ENCODE data around the gene IGF1.

IGF1 gene

GRCh38 chr12:102410511-102410910 is 69.9 kb downstream of the IGF1 start:
- Histone ChIP-seq H3K27me3 (replicated peaks) (no peaks in the 10 kb centered on the region), H3K4me3 (ENCODE audit: low read depth, low read length) (no peak overlapping the region), H3K27ac (no peak overlapping the region), H3K36me3 (replicated peaks) (no peaks in the 10 kb centered on the region)
- TF ChIP-seq CTCF (IDR thresholded peaks at IDR 0.05; ENCODE audit: low read depth, low read length, missing control alignments): no peak
- DNase-seq: no peak
- in situ Hi-C loops (cut with HindIII; ENCODE audit: low pct_ligation_motif_present, low sequenced_read_pairs): no loop called here

GRCh38 chr12:102408487-102409297 is 71.7 kb downstream of the IGF1 start:
- Histone ChIP-seq H3K36me3 (replicated peaks) (no peaks in the 10 kb centered on the region), H3K4me3 (ENCODE audit: low read depth, low read length) (no peak overlapping the region), H3K27ac (no peak overlapping the region), H3K27me3 (replicated peaks) (no peaks in the 10 kb centered on the region)
- no peak for DNase-seq
- no peak for TF ChIP-seq CTCF (IDR thresholded peaks at IDR 0.05; ENCODE audit: low read depth, low read length, missing control alignments)
- in situ Hi-C loops (cut with HindIII; ENCODE audit: low pct_ligation_motif_present, low sequenced_read_pairs): no loop called here

GRCh38 chr12:102407776-102408486 is 72.4 kb downstream of the IGF1 start:
- DNase-seq: peak; percentile 27
- H3K27me3 ChIP-seq (replicated peaks): no peaks in the 10 kb centered on the region
- no peak for TF ChIP-seq CTCF (IDR thresholded peaks at IDR 0.05; ENCODE audit: low read depth, low read length, missing control alignments)
- in situ Hi-C loops (cut with HindIII; ENCODE audit: low pct_ligation_motif_present, low sequenced_read_pairs): no loop called here
- H3K36me3 ChIP-seq (replicated peaks): no peaks in the 10 kb centered on the region
- H3K27ac ChIP-seq: no peak overlapping the region
- H3K4me3 ChIP-seq (ENCODE audit: low read depth, low read length): no peak overlapping the region

- in situ Hi-C loops (cut with HindIII; ENCODE audit: low pct_ligation_motif_present, low sequenced_read_pairs): no loop called here
- no peaks in the 10 kb centered on the region for H3K36me3 ChIP-seq (replicated peaks)
- no peak for TF ChIP-seq CTCF (IDR thresholded peaks at IDR 0.05; ENCODE audit: low read depth, low read length, missing control alignments)
- no peaks in the 10 kb centered on the region for H3K27me3 ChIP-seq (replicated peaks)
- no peak overlapping the region for H3K4me3 ChIP-seq (ENCODE audit: low read depth, low read length)
- DNase-seq: peak; percentile 1
- H3K27ac ChIP-seq: no peak overlapping the region
Observed at GRCh38 chr12:102406033-102406584, 74.3 kb downstream of the IGF1 start.

- DNase-seq: no peak
- H3K36me3 ChIP-seq (replicated peaks): no peaks in the 10 kb centered on the region
- H3K4me3 ChIP-seq (ENCODE audit: low read depth, low read length): no peak overlapping the region
- H3K27ac ChIP-seq: no peak overlapping the region
- no peaks in the 10 kb centered on the region for H3K27me3 ChIP-seq (replicated peaks)
- in situ Hi-C loops (cut with HindIII; ENCODE audit: low pct_ligation_motif_present, low sequenced_read_pairs): no loop called here
- TF ChIP-seq CTCF (IDR thresholded peaks at IDR 0.05; ENCODE audit: low read depth, low read length, missing control alignments): no peak
Observed at GRCh38 chr12:102401087-102401486, 79.3 kb downstream of the IGF1 start.
